Neuron (in vitro differentiated cells): ENCODE results near the gene PRKN.
"Not testable (repeated sequence)": the region's sequence is repeated elsewhere in the genome, so short reads cannot be mapped to it uniquely, and the experiment has no call there.

ENCODE experiments used
- H2AFZ ChIP-seq: one replicate; pipeline ENCODE4 v1.6.1; 2013; ENCODE audit warnings: low read depth, mild to moderate bottlenecking, inconsistent platforms, low read length, moderate library complexity
- H3K27me3 ChIP-seq: one replicate; pipeline ENCODE4 v1.6.1; 2013; ENCODE audit warnings: low read length; ENCODE audit not compliant: insufficient read depth
- H3K36me3 ChIP-seq: one replicate; pipeline ENCODE4 v1.6.1; 2013; ENCODE audit warnings: low read length; ENCODE audit not compliant: insufficient read depth
- H3K4me1 ChIP-seq: one replicate; pipeline ENCODE4 v1.6.1; 2013; ENCODE audit warnings: low read length; ENCODE audit not compliant: insufficient read depth
- H3K4me3 ChIP-seq: 2 replicates; pipeline ENCODE4 v1.5.1; 2013; ENCODE audit warnings: mild to moderate bottlenecking, low read length, moderate library complexity
- H3K9me3 ChIP-seq: one replicate; pipeline ENCODE4 v1.6.1; 2013; ENCODE audit warnings: low read length

The PRKN gene

GRCh38 chr6:161880056-161880455 is 847.5 kb downstream of the PRKN start:
- H3K27me3 ChIP-seq = no peaks in the 10 kb centered on the region
- H3K4me3 ChIP-seq = no peak overlapping the region
- no peaks in the 10 kb centered on the region for H3K36me3 ChIP-seq
- H2AFZ ChIP-seq = no peak overlapping the region
- peaks cover 2% of the 10 kb centered on the region for H3K9me3 ChIP-seq
- H3K4me1 ChIP-seq = no peaks in the 10 kb centered on the region

DNA sequence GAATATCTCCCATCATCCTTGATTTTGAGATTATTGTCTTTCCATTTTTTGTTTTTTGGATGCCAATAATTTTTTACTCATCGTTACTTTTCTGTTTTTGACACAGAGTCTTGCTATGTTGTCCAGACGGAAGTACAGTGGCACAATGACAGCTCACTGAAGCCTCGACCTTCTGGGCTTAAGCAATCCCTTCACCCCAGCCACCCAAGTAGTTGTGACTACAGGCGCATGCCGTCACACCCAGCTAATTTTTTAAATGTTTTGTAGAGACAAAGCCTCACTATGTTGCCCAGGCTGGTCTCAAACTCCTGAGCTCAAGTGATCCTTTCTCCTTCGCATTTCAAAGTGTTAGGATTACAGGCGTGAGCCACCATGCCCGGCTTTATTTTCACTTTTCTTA is 851.3 kb downstream of the PRKN start:
- Histone ChIP-seq H3K4me3 (no peak overlapping the region), H3K4me1 (no peaks in the 10 kb centered on the region), H3K36me3 (no peaks in the 10 kb centered on the region), H3K9me3 (peaks cover 2% of the 10 kb centered on the region), H3K27me3 (no peaks in the 10 kb centered on the region), H2AFZ (no peak overlapping the region)

DNA sequence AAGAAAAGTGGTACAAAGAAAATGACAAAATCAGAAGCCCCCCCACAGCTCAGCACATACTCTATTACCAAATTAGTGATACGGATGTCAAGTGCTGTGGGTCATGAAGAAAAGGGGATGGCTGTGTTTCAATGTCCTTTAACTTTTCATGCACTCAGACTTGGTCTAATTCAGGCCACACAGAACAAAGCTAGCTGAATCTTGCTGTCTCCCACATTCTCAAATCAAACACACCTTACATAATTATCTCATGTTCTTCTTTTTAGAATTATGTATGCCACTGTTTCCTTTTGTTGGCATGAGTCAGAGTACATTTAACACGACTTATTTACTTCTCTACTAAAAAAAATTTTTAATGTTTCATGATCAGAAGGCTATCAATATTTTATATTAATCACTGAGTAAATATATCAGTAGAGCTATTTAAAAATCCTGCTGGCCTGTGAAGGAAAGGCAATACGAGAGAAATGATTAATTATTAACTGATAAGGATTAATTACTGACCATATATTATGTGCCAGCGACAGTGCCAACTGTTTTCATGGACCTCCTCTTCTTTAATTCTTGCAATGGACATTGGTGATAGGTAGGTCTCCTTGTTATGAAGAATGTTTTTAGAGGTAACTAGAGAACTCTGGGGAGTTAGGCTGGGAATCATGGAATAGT is 857.2 kb downstream of the PRKN start:
- Histone ChIP-seq H3K4me1 (no peaks in the 10 kb centered on the region), H3K9me3 (no peaks in the 10 kb centered on the region), H3K4me3 (no peak overlapping the region), H2AFZ (no peak overlapping the region), H3K27me3 (no peaks in the 10 kb centered on the region), H3K36me3 (no peaks in the 10 kb centered on the region)

- no peaks in the 10 kb centered on the region for H3K36me3 ChIP-seq
- H3K9me3 ChIP-seq = no peaks in the 10 kb centered on the region
- no peak overlapping the region for H3K4me3 ChIP-seq
- H3K4me1 ChIP-seq = no peaks in the 10 kb centered on the region
- no peaks in the 10 kb centered on the region for H3K27me3 ChIP-seq
- no peak overlapping the region for H2AFZ ChIP-seq
These were observed 858.1 kb downstream of the PRKN start for GRCh38 chr6:161869491-161869890.

GRCh38 chr6:161866570-161866969 is 861.0 kb downstream of the PRKN start:
- H3K36me3 ChIP-seq = no peaks in the 10 kb centered on the region
- H2AFZ ChIP-seq = no peak overlapping the region
- no peak overlapping the region for H3K4me3 ChIP-seq

DNA sequence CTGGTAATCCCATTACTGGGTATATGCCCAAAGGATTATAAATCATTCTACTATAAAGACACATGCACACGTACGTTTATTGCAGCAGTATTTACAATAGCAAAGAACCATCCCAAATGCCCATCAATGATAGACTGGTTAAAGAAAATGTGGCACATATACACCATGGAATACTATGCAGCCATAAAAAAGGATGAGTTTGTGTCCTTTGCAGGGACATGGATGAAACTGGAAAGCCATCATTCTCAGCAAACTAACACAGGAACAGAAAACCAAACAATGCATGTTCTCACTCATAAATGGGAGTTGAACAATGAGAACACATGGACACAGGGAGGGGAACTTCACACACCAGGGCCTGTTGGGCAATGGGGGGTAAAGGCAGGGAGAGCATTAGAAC is 866.5 kb downstream of the PRKN start:
- H3K4me1 ChIP-seq, H2AFZ ChIP-seq, H3K27me3 ChIP-seq, H3K4me3 ChIP-seq, H3K36me3 ChIP-seq, H3K9me3 ChIP-seq: not testable (repeated sequence)

More at GRCh38 chr6:161866570-161866969, 861.0 kb downstream of the PRKN start:
- Histone ChIP-seq H3K4me1 (no peaks in the 10 kb centered on the region), H3K9me3 (no peaks in the 10 kb centered on the region), H3K27me3 (no peaks in the 10 kb centered on the region)

DNA sequence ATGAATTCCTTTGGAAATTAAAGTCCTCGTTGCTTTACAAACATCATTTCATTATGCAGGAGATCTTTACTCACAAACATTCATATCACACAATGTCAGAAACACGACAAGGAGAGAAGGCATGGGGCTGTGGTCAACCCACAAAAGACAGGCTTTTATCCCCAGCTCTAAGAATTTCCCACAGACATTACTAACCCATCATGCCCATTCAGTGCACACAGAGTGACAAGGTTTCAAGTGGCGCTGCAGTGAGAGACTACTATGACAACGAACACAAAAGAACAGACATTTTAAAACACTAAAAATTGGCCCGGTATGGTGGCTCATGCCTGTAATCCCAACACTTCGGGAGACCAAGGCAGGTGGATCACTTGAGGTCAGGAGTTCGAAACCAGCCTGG is 873.9 kb downstream of the PRKN start:
- Histone ChIP-seq H3K27me3 (no peaks in the 10 kb centered on the region), H3K9me3 (no peaks in the 10 kb centered on the region), H3K4me1 (peaks cover 8% of the 10 kb centered on the region), H2AFZ (no peak overlapping the region), H3K4me3 (no peak overlapping the region), H3K36me3 (no peaks in the 10 kb centered on the region)

- H2AFZ ChIP-seq, H3K36me3 ChIP-seq, H3K4me1 ChIP-seq, H3K9me3 ChIP-seq, H3K4me3 ChIP-seq, H3K27me3 ChIP-seq: not testable (repeated sequence)
These were observed 876.1 kb downstream of the PRKN start for GRCh38 chr6:161851486-161851885.

GRCh38 chr6:161850562-161850961 is 877.0 kb downstream of the PRKN start:
- Histone ChIP-seq H3K9me3 (no peaks in the 10 kb centered on the region), H3K36me3 (no peaks in the 10 kb centered on the region), H2AFZ (no peak overlapping the region), H3K4me3 (no peak overlapping the region), H3K4me1 (peaks cover 8% of the 10 kb centered on the region), H3K27me3 (no peaks in the 10 kb centered on the region)

DNA sequence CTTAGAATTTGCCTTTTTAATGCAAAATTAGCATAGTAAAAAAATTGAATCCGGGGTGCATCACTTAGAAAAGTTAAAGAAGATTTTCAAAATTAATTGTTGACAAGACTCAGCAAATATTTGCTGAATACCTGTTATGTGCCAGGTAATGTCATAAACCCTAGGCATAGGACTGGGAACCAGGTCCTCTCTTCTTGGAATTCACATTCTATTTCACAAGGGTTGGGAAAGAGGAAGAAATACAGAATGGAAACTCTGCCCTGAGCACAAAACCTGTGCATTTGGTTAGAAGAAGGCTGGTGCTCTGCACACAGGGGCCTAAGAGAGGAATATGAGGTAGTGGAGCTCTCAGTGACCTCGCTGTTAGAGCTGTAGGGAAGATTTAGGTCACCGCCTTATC is 879.9 kb downstream of the PRKN start:
- H3K27me3 ChIP-seq = no peaks in the 10 kb centered on the region
- H2AFZ ChIP-seq = no peak overlapping the region
- H3K9me3 ChIP-seq = no peaks in the 10 kb centered on the region
- no peak overlapping the region for H3K4me3 ChIP-seq
- H3K36me3 ChIP-seq = no peaks in the 10 kb centered on the region
- H3K4me1 ChIP-seq = peaks cover 1% of the 10 kb centered on the region

- Histone ChIP-seq H3K4me1 (no peaks in the 10 kb centered on the region), H2AFZ (no peak overlapping the region), H3K27me3 (no peaks in the 10 kb centered on the region), H3K4me3 (no peak overlapping the region), H3K9me3 (no peaks in the 10 kb centered on the region), H3K36me3 (no peaks in the 10 kb centered on the region)
These were observed 882.8 kb downstream of the PRKN start for GRCh38 chr6:161844804-161845203.

- Histone ChIP-seq H3K36me3 (no peaks in the 10 kb centered on the region), H3K27me3 (no peaks in the 10 kb centered on the region), H3K4me3 (no peak overlapping the region), H3K9me3 (no peaks in the 10 kb centered on the region), H3K4me1 (peaks cover 3% of the 10 kb centered on the region), H2AFZ (no peak overlapping the region)
These were observed 884.5 kb downstream of the PRKN start for GRCh38 chr6:161843066-161843465.

- H3K4me1 ChIP-seq = peaks cover 8% of the 10 kb centered on the region
- H3K27me3 ChIP-seq = no peaks in the 10 kb centered on the region
- H3K4me3 ChIP-seq = no peak overlapping the region
- no peaks in the 10 kb centered on the region for H3K36me3 ChIP-seq
- no peaks in the 10 kb centered on the region for H3K9me3 ChIP-seq
- H2AFZ ChIP-seq = no peak overlapping the region
These were observed 887.2 kb downstream of the PRKN start for GRCh38 chr6:161840380-161840779.

GRCh38 chr6:161838306-161839035 is 889.1 kb downstream of the PRKN start:
- Histone ChIP-seq H3K4me3 (no peak overlapping the region), H3K36me3 (no peaks in the 10 kb centered on the region), H3K27me3 (no peaks in the 10 kb centered on the region), H3K9me3 (no peaks in the 10 kb centered on the region), H2AFZ (no peak overlapping the region), H3K4me1 (peaks cover 8% of the 10 kb centered on the region)
